Fibroblast of lung (primary cell): Measurements from ENCODE around the gene HSPA2. TPM values are rescaled to one million over a fixed set of nuclear protein-coding genes. Genes with fewer than 3 reads are reported as not detected.

Experiments used
- DNase-seq, 2 donors: peaks; one replicate each; pipeline versions ENCODE4 v3.0.0 to v3.0.0-alpha.2; 2010; ENCODE audit warnings: low read depth in 2 of 2
- H2AFZ ChIP-seq: 2 replicates; pipeline ENCODE4 v1.5.1; 2012; ENCODE audit warnings: low read length, control low read depth, inconsistent platforms
- H3K27ac ChIP-seq: 2 replicates; pipeline ENCODE4 v1.5.1; 2011; ENCODE audit warnings: low read length, control low read depth; ENCODE audit not compliant: insufficient read depth
- H3K27me3 ChIP-seq: 2 replicates; pipeline ENCODE4 v1.5.1; 2011; ENCODE audit warnings: mild to moderate bottlenecking, low read length; ENCODE audit not compliant: control insufficient read depth, insufficient read depth
- H3K36me3 ChIP-seq: 2 replicates; pipeline ENCODE4 v1.5.1; 2011; ENCODE audit warnings: low read length; ENCODE audit not compliant: control insufficient read depth, insufficient read depth
- H3K4me1 ChIP-seq: 2 replicates; pipeline ENCODE4 v1.5.1; 2011; ENCODE audit warnings: low read length; ENCODE audit not compliant: control insufficient read depth, insufficient read depth; ENCODE audit errors: extremely low read depth
- H3K4me2 ChIP-seq: 2 replicates; pipeline ENCODE4 v1.5.1; 2011; ENCODE audit warnings: low read length, control low read depth; ENCODE audit not compliant: insufficient read depth; ENCODE audit errors: extremely low read depth
- H3K4me3 ChIP-seq, 4 experiments: fragments of 200-600 bp in 1 of 4; sonication (generic) in 1 of 4; replicated peaks in 1 of 4; 2 replicates each; pipeline ENCODE4 v1.5.1; 2011 to 2016; ENCODE audit warnings: low read length in 4 of 4, low read depth in 3 of 4, mild to moderate bottlenecking in 3 of 4, control low read depth in 2 of 4, inconsistent platforms in 1 of 4, mixed read lengths in 1 of 4; ENCODE audit not compliant: insufficient read depth in 1 of 4; ENCODE audit errors: control extremely low read depth in 1 of 4
- H3K79me2 ChIP-seq: 2 replicates; pipeline ENCODE4 v1.5.1; 2012; ENCODE audit warnings: mild to moderate bottlenecking, low read length, inconsistent platforms; ENCODE audit not compliant: control insufficient read depth, insufficient read depth
- H3K9ac ChIP-seq: 2 replicates; pipeline ENCODE4 v1.5.1; 2011; ENCODE audit warnings: mild to moderate bottlenecking, low read length, control low read depth; ENCODE audit not compliant: insufficient read depth
- H3K9me3 ChIP-seq: 2 replicates; pipeline ENCODE4 v1.5.1; 2012; ENCODE audit warnings: low read depth, low read length; ENCODE audit not compliant: control insufficient read depth, insufficient read depth
- H4K20me1 ChIP-seq: 2 replicates; pipeline ENCODE4 v1.5.1; 2011; ENCODE audit warnings: low read length; ENCODE audit not compliant: control insufficient read depth, insufficient read depth; ENCODE audit errors: extremely low read depth
- EZH2 ChIP-seq: IDR thresholded peaks from 2 replicates; pipeline ENCODE4 v1.5.1; 2012; ENCODE audit warnings: low read length, control low read depth, mild to moderate bottlenecking; ENCODE audit errors: missing control alignments
- polyA plus RNA-seq, 2 donors: library from polyadenylated mRNA; depleted of rRNA in 1 of 2; stranded (reverse) in 1 of 2; unstranded in 1 of 2; fragments of >200 nt; gene quantifications; 2 replicates each; pipeline ENCODE4 v1.2.1, GENCODE V29; 2011 to 2012; ENCODE audit warnings: missing spikeins in 1 of 2
- total RNA-seq: library from RNA; depleted of rRNA; stranded (reverse); fragments of >200 nt; gene quantifications from 2 replicates; pipeline ENCODE4 v1.2.1, GENCODE V29; 2014
- TF ChIP-seq, protein P1 (sequence below), 2 donors: IDR thresholded peaks in 1 of 2; conservative IDR thresholded peaks in 1 of 2; 1 replicate in 1 of 2; 2 replicates in 1 of 2; pipeline ENCODE4 v1.5.1; 2011 to 2012; ENCODE audit warnings: low read length in 2 of 2, control low read depth in 1 of 2, inconsistent platforms in 1 of 2, low read depth in 1 of 2, mild to moderate bottlenecking in 1 of 2

Gene HSPA2
- total and polyA plus RNA-seq, 2 donors (not counting 1 experiment from before 2014, with no cell fraction given): 9.9 to 50.0 TPM

DNA sequence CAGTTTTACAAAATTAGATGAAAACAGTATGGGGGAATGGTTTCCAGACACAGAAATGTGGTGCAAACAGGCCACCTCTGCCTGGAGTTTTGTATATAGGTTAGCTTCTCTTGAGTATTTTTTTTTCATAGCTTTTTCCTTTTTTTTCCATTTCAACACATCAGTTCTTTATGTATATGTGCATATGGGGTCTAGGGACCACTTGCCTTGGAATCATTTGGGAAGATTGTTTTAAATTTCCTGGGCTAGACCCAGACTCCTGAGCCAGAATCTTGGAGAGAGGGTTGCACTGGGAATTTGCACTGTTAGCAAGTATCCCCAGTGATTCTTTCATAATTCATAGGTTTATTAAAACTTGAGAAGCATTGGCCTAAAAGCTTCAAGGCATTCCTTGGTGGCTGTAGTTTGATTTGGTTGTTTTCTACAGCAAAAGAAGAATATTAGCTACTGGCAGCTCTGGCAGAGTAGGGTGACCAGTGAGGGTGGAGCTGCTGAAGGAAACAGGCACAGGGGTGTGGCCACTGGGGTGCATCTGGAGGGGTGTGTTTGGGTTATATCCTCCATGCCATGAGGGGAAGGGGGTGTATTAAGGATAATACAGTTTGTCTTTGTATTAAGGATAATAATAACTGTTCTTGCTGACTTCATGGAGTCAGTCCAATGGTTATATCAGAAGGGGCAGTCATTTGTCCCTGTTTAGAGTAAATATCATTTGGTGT lies 32.0 kb downstream of the HSPA2 start:
- Histone ChIP-seq H3K27me3 (no peaks in the 10 kb centered on the region), H3K4me3 (no peak overlapping the region), H3K79me2 (no peaks in the 10 kb centered on the region), H3K27ac (no peak overlapping the region), H4K20me1 (no peaks in the 10 kb centered on the region), H3K4me2 (no peak overlapping the region), H3K9me3 (no peaks in the 10 kb centered on the region), H3K4me1 (peaks cover 5% of the 10 kb centered on the region), H3K36me3 (no peaks in the 10 kb centered on the region), H3K9ac (no peak overlapping the region), H2AFZ (no peak overlapping the region)
- DNase-seq: no peak
- no peak for TF ChIP-seq EZH2
- TF ChIP-seq, protein P1, sequence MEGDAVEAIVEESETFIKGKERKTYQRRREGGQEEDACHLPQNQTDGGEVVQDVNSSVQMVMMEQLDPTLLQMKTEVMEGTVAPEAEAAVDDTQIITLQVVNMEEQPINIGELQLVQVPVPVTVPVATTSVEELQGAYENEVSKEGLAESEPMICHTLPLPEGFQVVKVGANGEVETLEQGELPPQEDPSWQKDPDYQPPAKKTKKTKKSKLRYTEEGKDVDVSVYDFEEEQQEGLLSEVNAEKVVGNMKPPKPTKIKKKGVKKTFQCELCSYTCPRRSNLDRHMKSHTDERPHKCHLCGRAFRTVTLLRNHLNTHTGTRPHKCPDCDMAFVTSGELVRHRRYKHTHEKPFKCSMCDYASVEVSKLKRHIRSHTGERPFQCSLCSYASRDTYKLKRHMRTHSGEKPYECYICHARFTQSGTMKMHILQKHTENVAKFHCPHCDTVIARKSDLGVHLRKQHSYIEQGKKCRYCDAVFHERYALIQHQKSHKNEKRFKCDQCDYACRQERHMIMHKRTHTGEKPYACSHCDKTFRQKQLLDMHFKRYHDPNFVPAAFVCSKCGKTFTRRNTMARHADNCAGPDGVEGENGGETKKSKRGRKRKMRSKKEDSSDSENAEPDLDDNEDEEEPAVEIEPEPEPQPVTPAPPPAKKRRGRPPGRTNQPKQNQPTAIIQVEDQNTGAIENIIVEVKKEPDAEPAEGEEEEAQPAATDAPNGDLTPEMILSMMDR (conservative IDR thresholded peaks at IDR 0.05 in 1 of 2, IDR thresholded peaks at IDR 0.05 in 1 of 2; ENCODE audit: low read depth in 1 of 2, low read length in 2 of 2): no peak

DNA sequence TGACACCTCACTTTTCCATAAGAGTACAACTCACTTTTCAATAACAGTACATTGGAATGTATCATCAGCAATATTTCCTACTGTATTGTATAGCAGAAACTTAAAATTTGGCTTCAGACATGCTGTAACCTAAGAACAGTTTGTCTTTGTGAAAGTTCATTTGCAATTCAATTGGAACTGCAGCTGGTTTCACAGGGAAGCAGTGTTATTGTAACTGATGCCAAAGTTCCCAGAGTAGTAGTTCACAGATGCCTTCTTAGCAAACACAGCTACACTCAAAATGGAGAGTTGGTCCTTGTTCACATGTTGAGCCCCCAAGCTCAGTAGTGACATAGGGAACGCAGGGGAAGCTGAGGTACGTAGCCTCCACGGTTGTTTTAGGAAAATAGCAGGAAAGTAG lies 32.6 kb downstream of the HSPA2 start:
- no peak for TF ChIP-seq EZH2
- TF ChIP-seq, protein P1 (conservative IDR thresholded peaks at IDR 0.05 in 1 of 2, IDR thresholded peaks at IDR 0.05 in 1 of 2; ENCODE audit: low read depth in 1 of 2, low read length in 2 of 2): no peak
- H3K9me3 ChIP-seq: no peaks in the 10 kb centered on the region
- no peak overlapping the region for H2AFZ ChIP-seq
- no peaks in the 10 kb centered on the region for H3K79me2 ChIP-seq
- DNase-seq: peak; percentile 50 to 77
- H3K9ac ChIP-seq: no peak overlapping the region
- no peak overlapping the region for H3K4me3 ChIP-seq
- peaks cover 5% of the 10 kb centered on the region for H3K4me1 ChIP-seq
- no peaks in the 10 kb centered on the region for H3K36me3 ChIP-seq
- no peak overlapping the region for H3K4me2 ChIP-seq
- H3K27ac ChIP-seq: no peak overlapping the region
- H4K20me1 ChIP-seq: no peaks in the 10 kb centered on the region
- no peaks in the 10 kb centered on the region for H3K27me3 ChIP-seq

DNA sequence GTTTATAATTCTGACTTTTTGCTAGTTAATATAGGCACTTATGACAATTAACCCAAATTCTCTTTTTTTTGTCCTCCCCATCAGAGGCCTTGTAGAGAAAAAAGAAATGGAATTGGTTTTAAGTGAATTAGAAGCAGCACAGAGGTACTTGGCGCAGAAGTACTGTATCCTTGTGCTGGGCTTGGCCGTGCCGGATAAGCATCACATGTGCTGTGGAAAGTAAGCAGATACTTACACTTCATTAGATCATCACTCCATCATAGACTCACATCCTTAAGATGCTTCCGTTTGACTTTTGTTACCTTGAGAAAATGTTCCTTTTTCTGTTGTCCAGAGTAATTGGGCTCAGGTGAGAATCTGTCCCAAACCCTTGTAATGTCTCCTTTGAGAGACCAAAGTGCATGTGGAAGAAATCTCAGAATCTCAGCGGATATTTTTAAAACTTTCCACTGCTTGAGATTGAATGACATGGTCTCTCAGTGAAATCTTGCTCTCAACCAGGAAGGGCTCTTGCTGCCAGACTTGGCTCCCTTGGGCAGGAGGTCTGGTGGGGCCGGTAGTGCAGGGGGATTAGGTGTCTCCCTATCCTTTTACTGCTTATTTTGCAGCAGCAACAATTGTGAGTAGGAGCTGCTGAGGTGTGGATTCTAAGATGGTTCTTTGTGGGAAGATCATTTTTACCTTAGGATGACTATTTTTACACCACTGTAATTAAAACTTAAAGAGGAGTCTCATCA lies 34.0 kb downstream of the HSPA2 start:
- H3K4me3 ChIP-seq: no peak overlapping the region
- no peak overlapping the region for H3K4me2 ChIP-seq

More for the DNA sequence above, 34.0 kb downstream of the HSPA2 start:
- no peaks in the 10 kb centered on the region for H4K20me1 ChIP-seq
- H3K27ac ChIP-seq: no peak overlapping the region
- H3K27me3 ChIP-seq: no peaks in the 10 kb centered on the region
- no peaks in the 10 kb centered on the region for H3K79me2 ChIP-seq
- no peaks in the 10 kb centered on the region for H3K9me3 ChIP-seq
- no peak overlapping the region for H3K9ac ChIP-seq
- no peak overlapping the region for H2AFZ ChIP-seq
- H3K36me3 ChIP-seq: no peaks in the 10 kb centered on the region
- no peaks in the 10 kb centered on the region for H3K4me1 ChIP-seq
- DNase-seq: no peak
- TF ChIP-seq, protein P1 (conservative IDR thresholded peaks at IDR 0.05 in 1 of 2, IDR thresholded peaks at IDR 0.05 in 1 of 2; ENCODE audit: low read depth in 1 of 2, low read length in 2 of 2): no peak
- TF ChIP-seq EZH2: no peak
